H9 (cell line): ENCODE data around the gene MED13L. TPM values are rescaled to one million over a fixed set of nuclear protein-coding genes. Genes with fewer than 3 reads are reported as not detected.

Source experiments
- DNase-seq: peaks from one replicate; pipeline ENCODE4 v3.0.0-alpha.2; 2017
- H2AFZ ChIP-seq: one replicate; pipeline ENCODE4 v1.6.1; 2013; ENCODE audit warnings: mild to moderate bottlenecking, low read length, control low read depth, moderate library complexity
- H2AK5ac ChIP-seq: 2 replicates; pipeline ENCODE4 v1.6.1; 2013; ENCODE audit warnings: low read length, control low read depth, mixed read lengths; ENCODE audit not compliant: insufficient read length
- H2BK120ac ChIP-seq: one replicate; pipeline ENCODE4 v1.6.1; 2013; ENCODE audit warnings: low read depth, mild to moderate bottlenecking, low read length, control low read depth, inconsistent platforms; ENCODE audit not compliant: poor library complexity, severe bottlenecking
- H2BK12ac ChIP-seq: 2 replicates; pipeline ENCODE4 v1.6.1; 2013; ENCODE audit warnings: low read length, control low read depth, mixed read lengths, low read depth; ENCODE audit not compliant: insufficient read length
- H2BK15ac ChIP-seq: 2 replicates; pipeline ENCODE4 v1.6.1; 2013; ENCODE audit warnings: low read depth, low read length, control low read depth
- H2BK20ac ChIP-seq: one replicate; pipeline ENCODE4 v1.6.1; 2013; ENCODE audit warnings: low read depth, mild to moderate bottlenecking, low read length, control low read depth, inconsistent platforms; ENCODE audit not compliant: poor library complexity, severe bottlenecking
- H2BK5ac ChIP-seq: 2 replicates; pipeline ENCODE4 v1.6.1; 2013; ENCODE audit warnings: low read length, control low read depth, mixed read lengths; ENCODE audit not compliant: insufficient read length
- H3K14ac ChIP-seq: 2 replicates; pipeline ENCODE4 v1.6.1; 2013; ENCODE audit warnings: low read length, control low read depth; ENCODE audit not compliant: insufficient read depth
- H3K18ac ChIP-seq: 2 replicates; pipeline ENCODE4 v1.6.1; 2013; ENCODE audit warnings: low read depth, mild to moderate bottlenecking, mixed read lengths, low read length, control low read depth; ENCODE audit not compliant: insufficient read length
- H3K23ac ChIP-seq: 2 replicates; pipeline ENCODE4 v1.6.1; 2013; ENCODE audit warnings: low read length, control low read depth, mixed read lengths, low read depth; ENCODE audit not compliant: insufficient read length
- H3K23me2 ChIP-seq: 2 replicates; pipeline ENCODE4 v1.6.1; 2013; ENCODE audit warnings: low read depth, mild to moderate bottlenecking, mixed read lengths, low read length, control low read depth; ENCODE audit not compliant: insufficient read length, poor library complexity, severe bottlenecking
- H3K27ac ChIP-seq: 2 replicates; pipeline ENCODE4 v1.5.1; 2013; ENCODE audit warnings: low read length, control low read depth, mixed read lengths, low read depth; ENCODE audit not compliant: insufficient read length
- H3K27me3 ChIP-seq: 2 replicates; pipeline ENCODE4 v1.6.1; 2013; ENCODE audit warnings: low read length, control low read depth, inconsistent platforms; ENCODE audit not compliant: insufficient read depth
- H3K4ac ChIP-seq: 2 replicates; pipeline ENCODE4 v1.6.1; 2013; ENCODE audit warnings: low read depth, mild to moderate bottlenecking, control low read depth, inconsistent platforms, low read length, moderate library complexity
- H3K4me1 ChIP-seq: 2 replicates; pipeline ENCODE4 v1.6.1; 2013; ENCODE audit warnings: low read length, control low read depth, inconsistent platforms; ENCODE audit not compliant: insufficient read depth
- H3K4me2 ChIP-seq: 2 replicates; pipeline ENCODE4 v1.6.1; 2013; ENCODE audit warnings: low read length, control low read depth, mixed read lengths; ENCODE audit not compliant: insufficient read length, insufficient read depth
- H3K56ac ChIP-seq: 2 replicates; pipeline ENCODE4 v1.6.1; 2013; ENCODE audit warnings: low read depth, mild to moderate bottlenecking, mixed read lengths, low read length, control low read depth; ENCODE audit not compliant: insufficient read length
- H3K79me1 ChIP-seq: 2 replicates; pipeline ENCODE4 v1.6.1; 2013; ENCODE audit warnings: low read depth, mild to moderate bottlenecking, moderate library complexity, low read length, control low read depth, inconsistent platforms; ENCODE audit not compliant: insufficient read depth, poor library complexity, severe bottlenecking
- H3K79me2 ChIP-seq: 2 replicates; pipeline ENCODE4 v1.6.1; 2013; ENCODE audit warnings: low read length, control low read depth, inconsistent platforms; ENCODE audit not compliant: insufficient read depth
- H3K9ac ChIP-seq: 2 replicates; pipeline ENCODE4 v1.6.1; 2013; ENCODE audit warnings: low read length, control low read depth, mixed read lengths; ENCODE audit not compliant: insufficient read length; ENCODE audit errors: extremely low read depth
- H3K9me3 ChIP-seq: one replicate; pipeline ENCODE4 v1.6.1; 2013; ENCODE audit warnings: low read depth, low read length, inconsistent platforms; ENCODE audit not compliant: control insufficient read depth
- H3T11ph ChIP-seq: one replicate; pipeline ENCODE4 v1.6.1; 2013; ENCODE audit warnings: mild to moderate bottlenecking, low read length, control low read depth, inconsistent platforms
- H4K20me1 ChIP-seq: one replicate; pipeline ENCODE4 v1.6.1; 2013; ENCODE audit not compliant: control insufficient read depth, insufficient read length, insufficient read depth
- H4K5ac ChIP-seq: 2 replicates; pipeline ENCODE4 v1.6.1; 2013; ENCODE audit warnings: low read depth, mild to moderate bottlenecking, mixed read lengths, low read length, control low read depth; ENCODE audit not compliant: insufficient read length
- H4K8ac ChIP-seq: replicated peaks from 2 replicates; pipeline ENCODE4 v1.6.1; 2013; ENCODE audit warnings: low read length, control low read depth, mixed read lengths, low read depth; ENCODE audit not compliant: insufficient read length
- H4K91ac ChIP-seq: 2 replicates; pipeline ENCODE4 v1.6.1; 2013; ENCODE audit warnings: low read depth, mild to moderate bottlenecking, moderate library complexity, mixed read lengths, low read length, control low read depth; ENCODE audit not compliant: insufficient read length
- H3K27ac Mint-ChIP-seq, 3 experiments: 2 replicates in 2 of 3; 3 replicates in 1 of 3; pipeline ENCODE4 v1.8.0; 2020 to 2021; ENCODE audit warnings: mixed read lengths in 3 of 3, mild to moderate bottlenecking in 1 of 3, moderate library complexity in 1 of 3
- H3K27me3 Mint-ChIP-seq: 2 replicates; pipeline ENCODE4 v1.8.0; 2021; ENCODE audit warnings: low read depth, mild to moderate bottlenecking, moderate library complexity, mixed read lengths
- H3K36me3 Mint-ChIP-seq, 3 experiments: 2 replicates in 2 of 3; 3 replicates in 1 of 3; pipeline ENCODE4 v1.8.0; 2020 to 2021; ENCODE audit warnings: low read depth in 3 of 3, mixed read lengths in 3 of 3; ENCODE audit not compliant: insufficient read depth in 1 of 3
- H3K4me1 Mint-ChIP-seq, 2 experiments: 2 replicates each; pipeline ENCODE4 v1.8.0; 2020; ENCODE audit warnings: mixed read lengths in 2 of 2
- H3K4me3 Mint-ChIP-seq, 2 experiments: 2 replicates in 1 of 2; 3 replicates in 1 of 2; pipeline ENCODE4 v1.8.0; 2020 to 2021; ENCODE audit warnings: mild to moderate bottlenecking in 2 of 2, mixed read lengths in 2 of 2, moderate library complexity in 1 of 2
- H3K9me3 Mint-ChIP-seq, 2 experiments: 2 replicates in 1 of 2; 3 replicates in 1 of 2; pipeline ENCODE4 v1.8.0; 2020; ENCODE audit warnings: mild to moderate bottlenecking in 2 of 2, mixed read lengths in 2 of 2, moderate library complexity in 1 of 2
- WGBS: extraction: QIAGEN DNeasy Blood & Tissue Kit; methylation state at CpG from one replicate; pipeline ENCODE4 v1.1.7; 2013; ENCODE audit warnings: missing lambda C conversion rate, low lambda C conversion rate, mixed read lengths; ENCODE audit not compliant: insufficient read length; ENCODE audit errors: extremely low coverage; 5-methylcytosine and 5-hydroxymethylcytosine counted together
- total RNA-seq: library from RNA; stranded (reverse); gene quantifications from 2 replicates; pipeline ENCODE4 v1.2.1, GENCODE V29; 2021
- TF ChIP-seq, protein P1 (sequence below): fragments of 200-600 bp; sonication (generic); conservative IDR thresholded peaks from 3 replicates; pipeline ENCODE4 v1.8.0; 2021; ENCODE audit warnings: antibody characterized with exemption, mild to moderate bottlenecking

Gene MED13L
- total RNA-seq, 1 experiment from 2014 or later: 52.4 TPM

- Histone ChIP-seq H3K18ac (no peak overlapping the region), H3K4me2 (no peak overlapping the region), H3K27me3 (no peaks in the 10 kb centered on the region), H2BK12ac (no peak overlapping the region), H4K20me1 (no peaks in the 10 kb centered on the region), H3K79me2 (peaks cover 8% of the 10 kb centered on the region; the same call in 1 of the 2 replicates), H2BK20ac (no peak overlapping the region), H3K56ac (no peak overlapping the region), H4K91ac (no peak overlapping the region), H3K23ac (no peak overlapping the region), H3K79me1 (no peaks in the 10 kb centered on the region), H2BK120ac (no peak overlapping the region), H3K27ac (no peak overlapping the region), H3K9ac (no peak overlapping the region), H2BK5ac (no peak overlapping the region), H2AK5ac (no peak overlapping the region), H3T11ph (no peak overlapping the region), H4K5ac (no peak overlapping the region), H2BK15ac (no peak overlapping the region), H3K14ac (no peak overlapping the region), H3K4me1 (peaks cover 8% of the 10 kb centered on the region; the same call in 1 of the 2 replicates), H3K9me3 (no peaks in the 10 kb centered on the region), H3K4ac (no peak overlapping the region), H2AFZ (no peak overlapping the region), H3K23me2 (no peaks in the 10 kb centered on the region), H4K8ac (no peak overlapping the region)
- no CpG with 5 or more reads among the region's 2 CpGs for WGBS
- TF ChIP-seq, protein P1, sequence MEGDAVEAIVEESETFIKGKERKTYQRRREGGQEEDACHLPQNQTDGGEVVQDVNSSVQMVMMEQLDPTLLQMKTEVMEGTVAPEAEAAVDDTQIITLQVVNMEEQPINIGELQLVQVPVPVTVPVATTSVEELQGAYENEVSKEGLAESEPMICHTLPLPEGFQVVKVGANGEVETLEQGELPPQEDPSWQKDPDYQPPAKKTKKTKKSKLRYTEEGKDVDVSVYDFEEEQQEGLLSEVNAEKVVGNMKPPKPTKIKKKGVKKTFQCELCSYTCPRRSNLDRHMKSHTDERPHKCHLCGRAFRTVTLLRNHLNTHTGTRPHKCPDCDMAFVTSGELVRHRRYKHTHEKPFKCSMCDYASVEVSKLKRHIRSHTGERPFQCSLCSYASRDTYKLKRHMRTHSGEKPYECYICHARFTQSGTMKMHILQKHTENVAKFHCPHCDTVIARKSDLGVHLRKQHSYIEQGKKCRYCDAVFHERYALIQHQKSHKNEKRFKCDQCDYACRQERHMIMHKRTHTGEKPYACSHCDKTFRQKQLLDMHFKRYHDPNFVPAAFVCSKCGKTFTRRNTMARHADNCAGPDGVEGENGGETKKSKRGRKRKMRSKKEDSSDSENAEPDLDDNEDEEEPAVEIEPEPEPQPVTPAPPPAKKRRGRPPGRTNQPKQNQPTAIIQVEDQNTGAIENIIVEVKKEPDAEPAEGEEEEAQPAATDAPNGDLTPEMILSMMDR: no peak
- Mint-ChIP-seq H3K9me3 (no peaks in the 10 kb centered on the region), H3K36me3 (no peaks in the 10 kb centered on the region; a peak in 1 of 7 replicates), H3K4me1 (peaks cover 34 to 44% of the 10 kb centered on the region in 2 experiments), H3K27me3 (no peaks in the 10 kb centered on the region), H3K27ac (peak overlapping the region; percentile 69 to 92 (median 79); a peak in 5 of 7 replicates), H3K4me3 (no peak overlapping the region)
- no peak for DNase-seq
Observed at GRCh38 chr12:116138364-116138763, 139.1 kb downstream of the MED13L start.
